ENCODE results near the gene FASN.

The FASN gene

DNA sequence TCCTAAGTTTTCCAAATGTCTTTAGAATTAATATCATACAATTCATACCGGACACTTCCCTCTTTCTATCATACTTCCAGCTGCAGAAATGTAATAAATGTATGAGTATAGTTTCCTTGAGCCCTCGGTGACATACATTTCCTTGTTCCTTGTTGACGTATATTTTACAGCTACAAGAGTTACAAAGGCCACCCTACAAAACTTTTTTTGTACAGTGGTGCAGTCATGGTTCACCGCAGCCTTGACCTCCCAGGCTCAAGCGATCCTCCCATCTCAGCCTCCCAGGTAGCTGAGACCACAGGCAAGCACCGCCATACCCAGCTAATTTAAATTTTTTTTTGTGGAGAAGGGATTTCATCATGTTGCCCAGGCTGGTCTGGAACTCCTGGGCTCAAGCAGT is 25.2 kb downstream of the FASN start:
- no peak for DNase-seq

DNA sequence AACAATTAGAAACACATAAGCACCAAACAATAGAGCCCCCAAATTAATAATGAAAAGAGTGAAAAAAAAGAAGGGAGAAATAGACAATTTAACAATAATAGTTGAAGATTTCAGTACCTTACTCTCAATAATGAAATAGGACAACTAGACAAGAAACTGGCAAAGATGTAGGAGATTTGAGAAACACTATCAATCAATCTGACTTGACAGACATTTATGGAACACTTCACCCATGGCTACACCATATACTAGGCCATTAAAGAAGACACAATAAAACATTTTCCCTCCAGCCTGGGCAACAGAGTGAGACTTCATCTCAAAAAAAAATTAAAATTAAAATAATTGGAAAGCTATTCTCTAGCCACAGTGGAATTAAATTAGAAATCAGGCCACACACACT is 27.4 kb downstream of the FASN start:
- DNase-seq, result no peak

DNA sequence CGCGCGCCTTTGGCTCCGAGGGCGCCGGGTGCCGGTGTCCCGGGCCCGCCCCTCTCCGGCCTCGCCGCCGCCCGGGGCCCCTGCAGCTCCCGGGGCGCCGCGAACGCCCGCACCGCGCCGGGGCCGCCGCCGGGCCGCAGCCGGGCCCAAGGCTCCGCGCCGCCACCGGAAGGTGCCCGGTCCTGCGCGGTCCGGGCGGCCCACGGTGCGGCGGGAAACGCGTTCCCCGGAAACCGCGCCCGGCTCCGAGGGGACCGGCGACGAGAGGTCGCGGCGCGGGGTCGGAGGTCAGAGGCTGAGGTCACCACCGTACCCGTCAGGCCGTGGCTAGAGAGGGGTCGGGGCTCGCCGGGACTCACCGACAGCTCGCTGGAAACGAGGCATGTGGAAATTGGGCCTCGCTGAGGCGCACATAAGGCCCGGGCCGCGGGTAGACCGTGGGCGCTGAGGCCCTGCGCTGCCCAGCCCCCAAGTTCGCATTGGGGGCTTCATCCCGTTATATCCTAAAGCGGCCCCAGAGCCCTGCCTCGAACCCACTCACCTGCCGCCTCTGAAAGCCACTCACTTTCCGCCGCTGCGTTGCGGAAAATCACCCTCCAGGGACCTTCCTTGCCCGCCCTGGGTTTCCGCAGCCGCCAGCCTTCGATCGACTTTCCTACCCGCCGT is 32.3 kb downstream of the FASN start, which contains the start of gene DUS1L:
Gene DUS1L, minus strand, starts transcription at position 167 of the 666 bp plus-strand sequence. CDS start 745 bp downstream, outside the sequence.
- peak; percentile 57 to 59 for DNase-seq

DNA sequence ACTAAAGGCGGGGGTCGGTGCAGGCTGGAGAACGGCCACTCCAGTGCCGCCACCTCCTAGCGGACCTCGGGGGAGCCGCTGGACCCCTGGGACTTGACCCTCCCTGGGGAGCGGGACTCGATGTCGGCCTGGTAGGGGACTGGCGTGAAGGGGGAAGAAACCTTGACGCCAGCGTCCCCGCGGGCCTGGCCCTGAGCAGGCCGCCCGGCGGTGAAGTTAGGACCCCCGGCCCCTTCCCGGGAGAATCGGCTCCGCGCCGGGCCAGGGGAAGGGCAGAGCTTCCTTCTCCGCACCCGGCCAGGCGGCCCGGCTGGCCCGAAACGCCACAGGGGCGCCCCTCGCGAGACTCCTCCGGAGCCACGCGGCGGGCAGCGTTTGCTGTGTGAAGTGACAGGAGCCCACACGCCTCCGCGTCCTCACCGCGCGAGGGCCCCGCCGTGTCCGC is 32.8 kb downstream of the FASN start:
- DNase-seq, result peak; percentile 32 to 33

DNA sequence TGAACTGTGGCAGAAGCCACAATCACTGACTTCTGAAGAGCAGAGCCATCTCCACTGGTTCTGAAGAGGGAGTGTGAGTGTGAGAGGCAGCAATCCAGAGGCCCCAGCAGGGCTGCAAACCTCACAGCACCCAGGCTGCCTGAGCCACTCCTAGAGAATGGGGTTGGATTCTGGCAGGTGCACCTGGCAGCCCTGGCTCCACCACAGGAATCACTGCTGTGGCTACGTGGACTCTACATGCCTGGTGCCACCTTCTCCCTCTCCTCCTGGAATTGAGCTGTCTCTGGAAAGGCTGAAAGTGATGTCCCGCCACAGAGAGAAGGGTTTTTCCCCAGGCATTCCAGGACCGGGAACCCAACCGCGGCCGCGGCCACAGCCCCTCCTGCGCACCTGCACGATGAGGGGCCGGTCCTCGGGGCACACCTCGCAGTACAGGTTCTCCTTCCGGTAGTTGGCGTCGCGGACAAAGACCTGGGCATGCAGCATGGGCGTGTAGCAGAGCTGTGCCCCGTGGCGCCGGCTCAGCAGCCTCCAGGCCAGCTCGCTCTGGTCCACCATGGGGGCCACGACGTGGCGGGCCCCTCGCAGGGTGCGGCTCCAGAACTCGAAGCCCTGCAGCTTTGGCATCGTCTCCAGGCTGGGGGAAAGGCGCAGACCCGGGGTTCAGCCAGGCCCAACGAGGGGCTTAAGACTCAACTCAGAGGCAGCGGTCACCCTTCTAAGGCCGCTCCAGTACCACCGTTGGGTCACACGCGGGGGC is 33.4 kb downstream of the FASN start:
- DNase-seq, result no peak

DNA sequence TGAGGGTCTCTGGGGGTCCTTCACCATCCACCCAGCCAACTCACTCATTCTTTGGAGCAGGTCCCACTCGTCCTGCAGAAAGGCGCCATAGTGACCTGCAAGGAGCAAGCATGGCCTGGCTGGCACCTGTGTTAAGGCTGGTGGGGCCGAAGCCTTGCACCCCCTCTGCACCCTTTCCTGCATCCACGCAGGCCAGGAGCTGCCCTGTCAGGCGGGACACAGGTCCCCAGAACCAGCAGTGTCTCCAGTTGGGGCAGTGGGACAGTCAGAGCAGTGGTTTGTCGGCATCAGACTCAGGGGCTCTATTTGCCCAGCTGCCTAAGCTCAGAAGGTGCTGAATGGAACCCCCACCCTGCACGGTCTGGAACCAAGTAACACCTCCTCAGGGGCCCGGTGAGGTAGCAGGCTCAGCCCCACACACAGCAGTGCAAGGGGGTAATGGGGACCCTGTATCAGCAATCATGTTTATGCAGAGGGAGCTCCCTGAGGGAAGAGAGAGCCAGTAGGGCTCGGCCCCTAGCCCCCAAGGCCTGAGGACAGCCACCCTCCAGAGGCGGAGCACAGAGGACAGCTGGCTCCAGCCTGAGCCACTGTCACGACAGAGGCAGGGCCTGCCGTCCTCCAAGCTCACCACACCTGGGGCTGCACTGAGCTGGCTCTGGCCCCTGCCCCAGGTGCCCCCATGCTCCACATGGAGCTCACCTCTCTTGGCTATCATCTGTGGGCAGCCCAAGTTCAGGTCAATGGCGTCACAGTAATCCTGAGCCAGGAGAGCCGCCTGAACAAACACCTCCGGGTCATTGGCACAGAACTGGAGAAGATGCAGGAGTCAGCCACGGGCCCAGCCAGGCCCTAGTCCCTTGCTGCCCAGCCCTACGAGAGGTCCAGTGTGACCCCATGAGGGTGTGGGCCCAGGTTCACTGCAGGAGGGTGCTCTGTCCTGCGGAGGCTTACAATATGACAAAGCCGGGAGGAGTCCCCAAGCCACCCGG is 34.3 kb downstream of the FASN start:
- no peak for DNase-seq

DNA sequence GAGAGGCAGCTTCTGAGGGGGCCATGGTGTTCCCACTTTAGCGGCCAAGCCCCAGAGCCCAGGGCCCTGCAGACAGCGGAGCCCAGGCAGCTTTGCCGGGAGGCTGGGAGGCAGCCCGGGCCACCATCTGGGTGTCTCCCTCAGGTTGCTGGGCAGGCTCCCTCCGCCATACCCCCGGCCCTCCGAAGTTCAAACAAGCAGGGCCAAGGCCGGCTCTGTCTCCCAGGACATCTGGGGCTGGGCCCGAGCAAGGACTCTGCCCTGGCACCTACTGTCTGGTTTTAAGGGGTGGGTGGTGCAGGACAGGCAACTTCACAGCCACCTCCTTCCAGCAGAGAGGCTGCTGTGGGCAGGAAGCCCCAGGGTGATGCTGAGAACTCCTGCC is 35.1 kb downstream of the FASN start:
- no peak for DNase-seq

DNA sequence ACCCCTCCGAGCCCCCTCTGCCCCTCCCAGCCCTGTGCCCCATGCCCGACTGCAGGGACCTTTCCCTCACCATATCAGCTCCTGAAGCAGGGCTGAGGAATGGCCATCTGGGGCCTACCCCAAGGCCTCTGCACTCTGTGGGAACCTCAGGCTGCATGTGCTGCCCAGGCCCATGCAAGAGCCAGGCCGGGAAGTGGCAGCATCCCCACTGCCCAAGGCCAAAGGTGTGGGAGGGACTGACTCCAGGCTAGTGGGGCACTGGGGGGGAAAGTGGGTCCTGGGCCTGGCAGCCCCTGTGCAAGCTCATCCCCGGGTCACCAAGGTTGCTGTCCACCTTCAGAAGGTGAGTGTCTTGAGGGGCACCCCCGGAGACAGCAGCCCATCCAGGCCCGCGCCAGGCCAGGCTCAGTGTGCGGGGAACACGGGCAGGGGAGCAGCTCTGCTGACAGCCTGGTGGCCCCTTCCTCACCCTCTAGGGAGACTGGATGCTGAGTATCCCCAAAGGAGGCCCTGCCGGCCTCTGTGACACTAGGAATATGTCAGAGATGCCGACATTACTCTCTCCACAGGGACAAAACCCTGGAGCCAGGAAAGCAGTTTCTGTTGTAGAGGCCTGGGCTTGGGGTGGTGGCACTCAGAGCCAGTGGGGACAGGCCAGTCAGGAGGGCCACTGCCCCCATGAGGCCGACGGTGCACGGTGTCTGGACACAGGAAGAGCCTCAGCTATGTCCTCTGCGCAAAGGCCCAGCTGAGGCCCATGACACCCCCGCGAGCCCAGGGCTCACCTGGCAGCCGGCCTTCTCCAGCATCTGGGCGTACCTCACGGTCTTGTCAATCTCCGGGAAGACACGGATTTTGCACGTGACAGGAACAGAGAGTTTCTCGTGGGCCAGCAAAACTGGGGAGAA is 35.7 kb downstream of the FASN start:
- no peak for DNase-seq

DNA sequence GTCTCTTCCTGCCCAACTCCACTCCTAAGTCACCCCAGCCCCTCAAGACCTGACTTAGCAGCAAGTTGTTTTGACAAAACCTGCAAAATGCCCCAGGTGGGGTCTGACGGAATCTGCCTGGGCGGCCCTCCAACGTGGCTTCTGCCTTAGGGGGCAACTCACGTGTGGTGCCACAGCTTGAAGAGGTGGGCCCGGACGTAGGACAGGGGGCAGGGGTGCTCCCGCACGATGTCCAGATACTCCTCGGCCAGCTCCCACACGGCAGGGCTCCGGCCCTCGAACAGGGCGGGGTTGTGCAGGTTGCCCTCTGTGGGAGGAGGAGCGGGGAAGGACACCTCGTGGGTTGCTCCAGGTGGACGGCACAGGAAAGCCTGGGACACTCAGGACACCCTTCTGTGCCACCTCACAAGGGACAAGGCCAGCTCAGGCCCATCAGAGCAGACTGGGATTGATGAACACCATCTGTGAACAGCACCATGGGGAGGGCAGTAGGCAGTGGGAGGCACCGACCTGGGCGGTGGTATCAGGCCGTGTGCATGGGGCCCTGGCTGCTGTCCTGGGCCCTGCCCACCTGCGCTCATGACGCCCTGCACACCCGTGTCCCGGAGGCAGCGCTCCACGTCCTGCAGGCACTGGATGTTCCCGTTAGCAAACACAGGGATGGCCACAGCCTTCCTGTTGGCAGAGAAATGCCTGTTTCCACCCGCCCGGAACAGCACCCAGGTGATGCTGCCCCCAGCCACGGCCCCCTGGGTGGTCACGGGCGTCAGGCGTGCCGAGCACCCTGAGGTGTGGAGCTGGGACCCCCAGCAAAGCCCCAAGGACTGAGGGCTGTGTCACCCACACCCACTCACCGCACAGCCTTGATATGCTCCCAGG is 36.8 kb downstream of the FASN start:
- DNase-seq, result no peak

DNA sequence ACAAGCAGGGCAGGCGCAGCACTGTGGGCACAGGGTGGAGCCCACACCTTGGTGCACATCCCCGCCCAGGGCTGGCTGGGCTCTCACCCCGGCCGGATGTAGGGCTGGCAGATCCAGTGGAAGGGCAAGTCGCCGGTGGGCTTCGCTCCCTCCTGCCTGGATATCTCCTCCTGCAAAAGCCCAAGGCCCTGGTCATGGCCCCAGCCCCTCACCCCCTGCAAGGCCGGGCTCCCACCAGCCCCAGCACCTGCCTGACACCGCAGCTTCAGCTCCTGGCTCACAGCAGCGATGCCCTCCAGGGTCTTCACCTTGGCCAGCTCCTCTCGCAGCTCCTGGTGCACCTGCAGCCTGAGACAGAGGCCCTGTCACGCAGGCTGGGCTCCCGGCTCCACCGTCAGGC is 37.4 kb downstream of the FASN start:
- no peak for DNase-seq

DNA sequence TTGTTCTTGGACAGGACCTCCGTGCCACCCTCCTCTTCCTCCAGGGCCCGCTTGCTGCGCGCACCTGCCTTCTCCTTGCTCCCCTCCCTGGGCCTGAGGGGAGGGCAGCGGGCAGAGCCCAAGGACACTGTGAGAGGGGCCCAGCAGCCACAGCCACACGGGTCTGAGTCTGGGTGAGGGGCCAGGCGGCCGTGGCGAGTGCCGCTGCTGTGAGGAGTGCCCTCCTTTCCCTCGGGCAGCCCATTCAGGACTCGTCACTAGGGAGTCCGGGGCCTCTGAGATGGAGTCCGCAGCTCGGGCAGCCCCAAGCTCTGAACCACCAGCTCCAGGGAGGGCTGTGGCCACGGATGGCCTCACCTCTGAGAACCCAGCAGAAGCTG is 38.0 kb downstream of the FASN start:
- no peak for DNase-seq

DNA sequence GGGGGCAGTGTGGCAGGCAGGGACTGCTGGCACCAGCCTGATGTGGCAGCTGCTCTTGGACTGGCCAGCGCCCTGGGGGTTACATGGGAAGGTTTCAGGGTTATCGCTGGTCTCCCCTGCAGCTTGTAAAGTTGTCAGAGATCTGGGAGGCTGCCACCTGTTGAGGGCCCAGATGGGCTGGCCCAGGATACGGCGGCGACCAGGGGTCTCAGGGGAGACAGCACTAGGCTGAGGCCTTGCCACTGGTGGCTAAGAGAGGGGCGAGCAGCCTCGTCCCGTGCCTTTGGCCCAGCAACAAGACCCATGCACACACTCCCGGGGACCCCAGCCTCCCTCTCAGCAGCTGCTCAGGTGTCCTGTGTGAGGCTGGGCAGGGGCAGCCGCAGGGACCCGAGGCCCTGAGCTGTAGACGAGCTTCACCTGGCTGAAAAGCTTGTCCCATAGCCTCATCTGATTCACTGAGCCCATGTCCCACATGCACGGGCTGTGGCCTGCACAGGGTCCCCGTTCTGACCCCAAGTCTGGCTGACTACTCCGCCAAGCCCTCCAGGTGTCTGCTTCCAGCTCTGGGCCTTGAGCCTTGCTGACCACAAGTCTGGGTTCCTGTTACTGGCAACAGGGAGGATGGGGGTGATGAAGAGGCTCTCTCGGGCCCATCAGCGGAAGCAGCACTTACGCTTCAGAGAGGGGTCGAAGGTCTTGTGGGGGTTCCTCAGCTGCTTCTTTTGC is 38.6 kb downstream of the FASN start:
- no peak for DNase-seq

DNA sequence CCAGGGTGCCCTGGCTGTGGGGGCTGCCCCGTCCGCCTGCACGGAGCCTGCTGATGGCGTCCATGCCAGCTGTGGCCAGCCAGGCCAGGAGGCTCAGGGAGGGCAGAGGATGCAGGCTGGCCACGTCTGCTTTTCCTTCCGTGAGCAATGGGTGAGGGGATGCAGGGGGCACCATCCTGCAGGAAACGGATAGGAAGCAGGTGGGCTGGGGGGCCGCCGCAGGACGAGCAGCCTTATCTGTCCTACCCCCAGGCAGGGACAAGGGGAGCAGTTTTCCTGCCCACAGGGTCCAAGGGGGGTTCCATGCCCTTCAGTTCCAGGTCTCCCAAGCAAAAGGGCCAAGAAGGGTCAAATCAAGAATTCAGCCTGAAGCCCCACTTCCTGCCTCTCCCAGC is 39.2 kb downstream of the FASN start:
- no peak for DNase-seq

DNA sequence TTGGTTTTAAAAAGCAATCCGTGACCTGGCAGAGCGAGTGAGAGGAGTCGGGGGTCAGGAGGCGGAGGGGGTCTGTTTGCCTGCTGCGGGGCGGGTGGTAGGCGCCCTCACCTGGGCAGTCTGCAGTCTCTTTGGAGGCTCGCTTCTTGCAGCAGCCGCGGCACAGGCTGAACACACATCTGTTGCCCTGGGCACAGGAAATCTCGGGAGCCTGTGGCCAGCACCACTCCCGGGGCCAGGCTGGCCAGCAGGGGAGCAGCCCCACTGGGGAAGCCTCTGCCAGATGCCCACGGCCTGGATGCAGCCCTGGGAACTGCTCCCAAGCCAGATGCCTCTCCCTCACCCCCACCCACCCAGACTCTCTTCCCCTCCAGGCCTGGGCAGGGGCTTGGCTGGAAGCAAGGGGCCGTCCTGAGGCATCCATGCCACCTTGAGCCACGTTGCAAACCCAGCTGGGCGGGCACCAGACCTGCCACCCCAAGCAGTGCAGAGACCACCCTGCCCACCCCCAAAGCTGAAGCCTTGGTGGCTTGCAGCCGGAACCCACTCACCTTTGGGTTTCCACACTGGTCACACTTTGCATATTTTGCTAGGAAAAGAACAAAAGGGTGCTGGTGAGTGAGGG is 39.7 kb downstream of the FASN start:
- no peak for DNase-seq

DNA sequence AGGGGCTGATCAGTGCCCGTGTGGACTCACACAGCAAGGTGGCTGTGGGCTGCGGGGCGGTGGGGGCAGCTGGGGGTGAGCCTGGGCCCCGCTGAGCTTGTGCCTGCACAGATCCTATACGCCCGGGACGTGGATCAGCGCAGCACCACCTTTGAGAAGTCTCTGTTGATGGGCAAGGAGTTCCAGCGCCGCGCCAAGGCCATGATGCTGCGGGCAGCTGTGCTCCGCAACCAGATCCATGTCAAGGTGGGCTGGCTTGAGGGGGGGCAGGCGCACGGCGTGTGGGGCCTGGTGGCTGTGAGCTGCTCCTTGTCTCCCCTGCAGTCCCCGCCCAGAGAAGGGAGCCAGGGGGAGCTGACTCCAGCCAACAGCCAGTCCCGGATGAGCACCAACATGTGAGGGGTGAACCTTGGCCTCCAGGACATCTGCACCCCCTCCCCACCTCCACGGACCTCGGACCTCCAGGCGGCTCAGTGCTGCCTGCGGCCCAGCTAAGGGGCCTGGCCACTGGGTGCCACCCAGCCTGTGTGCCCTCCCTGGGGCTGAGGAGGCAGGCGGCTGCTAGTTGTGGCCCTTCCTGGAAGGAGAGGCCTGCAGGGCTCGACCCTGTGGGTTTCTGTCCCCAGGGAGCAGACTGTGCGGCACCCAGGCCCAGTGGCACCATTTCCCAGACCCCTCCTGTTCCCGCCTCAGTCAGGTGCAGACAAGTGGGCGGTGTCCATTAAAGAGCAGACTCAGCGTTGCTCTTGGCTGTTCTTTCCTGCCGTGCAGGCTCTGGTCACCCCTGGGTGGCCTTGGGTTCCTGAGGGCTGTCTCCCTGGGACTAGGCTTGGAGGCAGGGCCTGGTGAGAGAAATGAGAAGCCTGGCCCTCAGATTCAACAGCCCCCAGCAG is 41.1 kb downstream of the FASN start:
- no peak for DNase-seq

DNA sequence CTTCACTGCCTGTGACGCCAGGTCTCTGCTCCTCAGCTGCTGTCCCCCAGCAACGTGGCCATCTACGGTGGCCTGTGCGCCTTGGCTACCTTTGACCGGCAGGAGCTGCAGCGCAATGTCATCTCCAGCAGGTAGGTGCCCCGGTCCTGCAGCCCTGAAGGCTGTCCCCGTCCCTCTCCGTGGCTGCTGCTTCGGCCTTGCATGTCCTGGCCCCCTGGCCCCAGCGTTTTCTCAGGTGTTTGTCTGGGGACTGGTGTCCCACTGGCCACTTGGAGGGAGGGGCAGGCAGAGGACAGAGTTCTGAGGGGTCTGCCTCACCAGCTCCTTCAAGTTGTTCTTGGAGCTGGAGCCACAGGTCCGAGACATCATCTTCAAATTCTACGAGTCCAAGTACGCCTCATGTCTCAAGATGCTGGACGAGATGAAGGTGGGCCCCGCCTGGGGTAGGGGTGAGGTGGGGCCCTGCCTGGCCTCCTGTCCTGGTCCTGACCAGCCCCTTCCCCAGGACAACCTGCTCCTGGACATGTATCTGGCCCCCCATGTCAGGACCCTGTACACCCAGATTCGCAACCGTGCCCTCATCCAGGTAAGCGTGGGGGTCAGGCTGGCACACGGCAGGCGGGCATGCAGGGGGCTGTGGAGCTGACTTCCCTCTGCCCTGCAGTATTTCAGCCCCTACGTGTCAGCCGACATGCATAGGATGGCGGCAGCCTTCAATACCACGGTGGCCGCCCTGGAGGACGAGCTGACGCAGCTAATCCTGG is 41.9 kb downstream of the FASN start:
- no peak for DNase-seq

DNA sequence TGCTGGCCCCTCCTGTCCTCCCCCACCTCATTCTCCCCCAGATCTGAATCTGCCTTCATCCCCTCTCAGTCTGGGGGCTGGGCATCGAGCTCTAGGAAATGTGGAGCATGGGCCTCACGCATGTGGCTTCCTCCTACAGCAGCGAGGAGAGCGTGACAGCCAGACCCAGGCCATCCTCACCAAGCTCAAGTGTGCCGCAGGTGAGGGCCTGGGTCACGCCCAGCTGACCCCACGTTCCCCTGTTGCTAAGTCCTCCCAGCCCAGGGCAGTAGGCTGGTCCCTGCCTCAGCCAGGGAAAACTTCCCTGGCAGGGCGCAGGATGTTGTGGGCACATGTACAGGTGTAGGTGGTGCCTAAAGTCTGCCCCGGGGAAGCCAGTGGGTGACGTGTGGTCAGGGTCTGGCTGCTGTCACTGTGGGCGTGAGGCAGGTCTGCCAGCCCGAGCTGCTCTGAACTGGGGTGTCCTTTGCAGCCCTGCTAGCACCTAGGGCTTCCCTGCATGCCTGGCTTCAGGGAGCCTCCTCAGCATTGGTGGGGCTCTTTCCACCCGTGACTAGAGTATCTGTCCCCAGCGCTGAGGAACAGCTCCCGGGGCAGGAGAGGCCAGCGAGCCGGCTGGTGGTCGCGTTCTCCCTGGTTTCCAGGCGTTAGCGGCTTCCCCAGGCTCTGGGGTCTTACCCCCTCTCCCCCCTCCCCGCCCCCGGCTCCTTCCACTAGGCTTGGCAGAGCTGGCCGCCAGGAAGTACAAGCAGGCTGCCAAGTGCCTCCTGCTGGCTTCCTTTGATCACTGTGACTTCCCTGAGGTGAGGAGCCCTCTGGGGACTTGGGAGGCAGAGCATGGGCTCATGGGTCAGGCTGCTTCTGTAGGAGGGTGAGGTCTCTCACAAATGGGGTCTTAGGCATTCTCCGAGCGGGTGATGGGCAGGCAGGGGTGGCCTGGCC is 42.7 kb downstream of the FASN start:
- no peak for DNase-seq
